GM12864 (cell line): Measurements from ENCODE around the gene MOB1A.
A peak's percentile ranks its signal among the peaks of the same experiment; 100 is the strongest.

Experiments used
- DNase-seq: peaks from one replicate; pipeline ENCODE4 v3.0.0-alpha.2; 2011; ENCODE audit warnings: low read depth
- H3K4me3 ChIP-seq: 2 replicates; pipeline ENCODE4 v1.5.1; 2011; ENCODE audit warnings: mild to moderate bottlenecking, low read depth, low read length, control low read depth
- TF ChIP-seq, protein P1 (sequence below): IDR thresholded peaks from 2 replicates; pipeline ENCODE4 v1.5.1; 2011; ENCODE audit warnings: low read depth, mild to moderate bottlenecking, moderate library complexity, low read length, control low read depth, inconsistent platforms; ENCODE audit errors: missing control alignments

MOB1A gene

GRCh38 chr2:74205596-74205995 is 26.9 kb upstream of the MOB1A start:
- no peak for DNase-seq
- TF ChIP-seq, protein P1, sequence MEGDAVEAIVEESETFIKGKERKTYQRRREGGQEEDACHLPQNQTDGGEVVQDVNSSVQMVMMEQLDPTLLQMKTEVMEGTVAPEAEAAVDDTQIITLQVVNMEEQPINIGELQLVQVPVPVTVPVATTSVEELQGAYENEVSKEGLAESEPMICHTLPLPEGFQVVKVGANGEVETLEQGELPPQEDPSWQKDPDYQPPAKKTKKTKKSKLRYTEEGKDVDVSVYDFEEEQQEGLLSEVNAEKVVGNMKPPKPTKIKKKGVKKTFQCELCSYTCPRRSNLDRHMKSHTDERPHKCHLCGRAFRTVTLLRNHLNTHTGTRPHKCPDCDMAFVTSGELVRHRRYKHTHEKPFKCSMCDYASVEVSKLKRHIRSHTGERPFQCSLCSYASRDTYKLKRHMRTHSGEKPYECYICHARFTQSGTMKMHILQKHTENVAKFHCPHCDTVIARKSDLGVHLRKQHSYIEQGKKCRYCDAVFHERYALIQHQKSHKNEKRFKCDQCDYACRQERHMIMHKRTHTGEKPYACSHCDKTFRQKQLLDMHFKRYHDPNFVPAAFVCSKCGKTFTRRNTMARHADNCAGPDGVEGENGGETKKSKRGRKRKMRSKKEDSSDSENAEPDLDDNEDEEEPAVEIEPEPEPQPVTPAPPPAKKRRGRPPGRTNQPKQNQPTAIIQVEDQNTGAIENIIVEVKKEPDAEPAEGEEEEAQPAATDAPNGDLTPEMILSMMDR = no peak
- H3K4me3 ChIP-seq = no peak overlapping the region; the same call in 1 of the 2 replicates

- TF ChIP-seq, protein P1 = no peak
- DNase-seq = no peak
- H3K4me3 ChIP-seq = no peak overlapping the region
These were observed 26.4 kb upstream of the MOB1A start for GRCh38 chr2:74205113-74205512.

- TF ChIP-seq, protein P1 = no peak
- DNase-seq = no peak
- H3K4me3 ChIP-seq = no peak overlapping the region; the same call in none of the 2 replicates
These were observed 25.8 kb upstream of the MOB1A start for GRCh38 chr2:74204436-74204835.

DNA sequence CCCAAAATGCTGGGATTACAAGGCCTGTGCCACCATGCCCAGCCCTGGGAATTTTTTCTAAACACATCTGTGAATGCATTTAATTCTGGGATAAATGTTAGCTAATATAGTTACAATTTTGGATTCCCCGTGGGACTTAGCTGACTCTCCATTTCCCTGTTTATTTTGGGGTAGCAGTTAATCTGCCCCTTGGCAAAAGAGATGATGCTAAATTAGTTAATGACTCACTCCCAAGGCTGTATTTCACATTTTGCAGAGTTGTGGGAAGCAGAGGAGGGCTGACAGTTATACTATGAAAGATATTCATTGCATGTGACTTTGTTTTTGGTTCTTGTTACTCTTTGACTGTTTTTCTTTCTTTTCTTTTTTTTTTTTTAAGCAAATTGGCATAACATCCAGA is 22.9 kb upstream of the MOB1A start:
- H3K4me3 ChIP-seq = peak overlapping the region; percentile 30; the same call in 1 of the 2 replicates
- no peak for DNase-seq
- TF ChIP-seq, protein P1 = no peak

- peak overlapping the region; percentile 31; the same call in 1 of the 2 replicates for H3K4me3 ChIP-seq
- no peak for DNase-seq
- TF ChIP-seq, protein P1 = no peak
These were observed 22.5 kb upstream of the MOB1A start for GRCh38 chr2:74201196-74201595.

- DNase-seq = no peak
- TF ChIP-seq, protein P1 = no peak
- H3K4me3 ChIP-seq = peak overlapping the region; percentile 92
These were observed 21.2 kb upstream of the MOB1A start for GRCh38 chr2:74199871-74200305.

DNA sequence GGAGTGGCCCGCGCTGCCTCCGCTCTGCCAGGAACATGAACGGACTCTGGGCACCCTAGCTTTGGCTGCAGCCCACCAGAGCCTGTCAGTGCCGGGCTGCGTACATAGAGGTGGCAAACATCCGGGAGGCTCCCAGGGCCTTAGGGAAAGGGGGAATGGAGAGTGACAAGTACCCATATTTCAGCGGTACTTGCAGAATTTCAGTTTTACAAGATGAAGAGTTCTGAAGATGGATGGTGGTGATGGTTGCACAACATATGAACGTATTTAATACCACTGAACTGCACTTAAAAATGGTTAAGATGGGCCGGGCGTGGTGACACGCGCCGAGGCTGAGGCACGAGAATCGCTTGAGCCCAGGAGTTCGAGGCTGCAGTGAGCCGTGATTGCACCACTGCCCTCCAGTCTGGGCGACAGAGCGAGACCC is 20.6 kb upstream of the MOB1A start:
- peak overlapping the region; percentile 92 for H3K4me3 ChIP-seq
- DNase-seq = no peak
- TF ChIP-seq, protein P1 = no peak
